Caco-2 (cell line): ENCODE measurements around the gene AIF1L. TPM values are rescaled to one million over a fixed set of nuclear protein-coding genes. Genes with fewer than 3 reads are reported as not detected.

Source experiments
- Bru-seq: library from RNA; stranded (reverse); fragments of 400-500 nt; gene quantifications from one replicate; lab custom pipeline; 2021; lab: Mats Ljungman, UMichigan
- BruChase-seq, 2 experiments: library from RNA; stranded (reverse); fragments of 400-500 nt; gene quantifications; one replicate each; lab custom pipeline; 2021; lab: Mats Ljungman, UMichigan
- BruUV-seq: library from RNA; stranded (reverse); fragments of 400-500 nt; replicated peaks from 2 replicates; lab custom pipeline; 2021; lab: Mats Ljungman, UMichigan
- CTCF ChIA-PET: fragments of 300-600 bp; sonication (Branson Sonifier 250); formaldehyde crosslinking; loops from one replicate; lab custom pipeline; 2022; ENCODE audit warnings: antibody characterized with exemption; lab: Charles Lee
- POLR2A ChIA-PET: fragments of 300-600 bp; sonication (Branson Sonifier 250); formaldehyde crosslinking; loops from one replicate; lab custom pipeline; 2022; ENCODE audit warnings: antibody characterized with exemption; lab: Charles Lee
- DNase-seq, 2 experiments: peaks; one replicate each; pipeline versions ENCODE4 v3.0.0 to v3.0.0-alpha.2; 2020 to 2022
- H3K27me3 ChIP-seq: replicated peaks from 2 replicates; pipeline ENCODE4 v1.6.0; 2011; ENCODE audit warnings: low read length; ENCODE audit not compliant: control insufficient read depth, insufficient read depth
- H3K36me3 ChIP-seq: 2 replicates; pipeline ENCODE4 v1.5.1; 2011; ENCODE audit warnings: low read length; ENCODE audit not compliant: control insufficient read depth, insufficient read depth
- H3K4me1 ChIP-seq: fragments of 250-450 bp; sonication (Bioruptor Pico); 2 replicates; pipeline ENCODE4 v1.5.1; 2020; ENCODE audit warnings: mild to moderate bottlenecking
- H3K4me3 ChIP-seq: 2 replicates; pipeline ENCODE4 v1.5.1; 2011; ENCODE audit warnings: low read depth, mild to moderate bottlenecking, control low read depth, low read length
- H3K9me3 ChIP-seq: fragments of 250-450 bp; sonication (Bioruptor Pico); 2 replicates; pipeline ENCODE4 v1.5.1; 2020; ENCODE audit warnings: mild to moderate bottlenecking, moderate library complexity
- H3K27ac Mint-ChIP-seq: one replicate; pipeline ENCODE4 v1.8.0; 2022; ENCODE audit warnings: mixed read lengths; ENCODE audit not compliant: unreplicated experiment
- H3K27me3 Mint-ChIP-seq: one replicate; pipeline ENCODE4 v1.8.0; 2022; ENCODE audit warnings: mixed read lengths; ENCODE audit not compliant: insufficient read depth, unreplicated experiment
- H3K36me3 Mint-ChIP-seq: one replicate; pipeline ENCODE4 v1.8.0; 2022; ENCODE audit warnings: mild to moderate bottlenecking, mixed read lengths; ENCODE audit not compliant: insufficient read depth, unreplicated experiment
- H3K4me1 Mint-ChIP-seq: one replicate; pipeline ENCODE4 v1.8.0; 2022; ENCODE audit warnings: low read depth, mixed read lengths; ENCODE audit not compliant: unreplicated experiment
- H3K4me3 Mint-ChIP-seq: one replicate; pipeline ENCODE4 v1.8.0; 2022; ENCODE audit warnings: mild to moderate bottlenecking, moderate library complexity, mixed read lengths; ENCODE audit not compliant: unreplicated experiment
- H3K9me3 Mint-ChIP-seq: one replicate; pipeline ENCODE4 v1.8.0; 2022; ENCODE audit warnings: mixed read lengths; ENCODE audit not compliant: unreplicated experiment
- intact Hi-C: fragments of 100-400 bp; cut with micrococcal nuclease; formaldehyde crosslinking; loops from one replicate; pipeline ENCODE4 v1.10.0; 2022; ENCODE audit not compliant: unreplicated experiment
- long read RNA-seq: library from polyadenylated mRNA; stranded (forward); transcript quantifications from one replicate; pipeline ENCODE4 v2.0.0, GENCODE V29; 2022
- total RNA-seq: library from RNA; stranded (reverse); gene quantifications from 2 replicates; pipeline ENCODE4 v1.2.3, GENCODE V29; 2022
- TF ChIP-seq, protein P1 (sequence below), 2 experiments: fragments of 200-600 bp in 1 of 2; IDR thresholded peaks; 1 replicate in 1 of 2; 2 replicates in 1 of 2; pipeline versions ENCODE4 v1.5.1 to v1.8.0; 2011 to 2022; ENCODE audit warnings: antibody characterized with exemption in 1 of 2, control low read depth in 1 of 2, inconsistent platforms in 1 of 2, low read depth in 1 of 2, low read length in 1 of 2, mild to moderate bottlenecking in 1 of 2, moderate library complexity in 1 of 2; ENCODE audit not compliant: insufficient read depth in 1 of 2, severe bottlenecking in 1 of 2, unreplicated experiment in 1 of 2

Gene AIF1L
- total RNA-seq (20.8 and 23.3 TPM in 2 replicates), Bru-seq, nascent RNA (percentile 49 among the genes with signal in this experiment), BruChase-seq, experiment 1, labeled RNA remaining after a 2-hour chase (percentile 56 among the genes with signal in this experiment), BruChase-seq, experiment 2, labeled RNA remaining after a 6-hour chase (percentile 70 among the genes with signal in this experiment)
- long read RNA-seq, transcript AIF1L-201 (6 exons, 3,364 nt): major isoform, 27 of 39 reads
- long read RNA-seq, partial matches to known transcripts: 2 of 39 reads
- long read RNA-seq, other reads (novel, unspliced or antisense): 8 of 39 reads

DNA sequence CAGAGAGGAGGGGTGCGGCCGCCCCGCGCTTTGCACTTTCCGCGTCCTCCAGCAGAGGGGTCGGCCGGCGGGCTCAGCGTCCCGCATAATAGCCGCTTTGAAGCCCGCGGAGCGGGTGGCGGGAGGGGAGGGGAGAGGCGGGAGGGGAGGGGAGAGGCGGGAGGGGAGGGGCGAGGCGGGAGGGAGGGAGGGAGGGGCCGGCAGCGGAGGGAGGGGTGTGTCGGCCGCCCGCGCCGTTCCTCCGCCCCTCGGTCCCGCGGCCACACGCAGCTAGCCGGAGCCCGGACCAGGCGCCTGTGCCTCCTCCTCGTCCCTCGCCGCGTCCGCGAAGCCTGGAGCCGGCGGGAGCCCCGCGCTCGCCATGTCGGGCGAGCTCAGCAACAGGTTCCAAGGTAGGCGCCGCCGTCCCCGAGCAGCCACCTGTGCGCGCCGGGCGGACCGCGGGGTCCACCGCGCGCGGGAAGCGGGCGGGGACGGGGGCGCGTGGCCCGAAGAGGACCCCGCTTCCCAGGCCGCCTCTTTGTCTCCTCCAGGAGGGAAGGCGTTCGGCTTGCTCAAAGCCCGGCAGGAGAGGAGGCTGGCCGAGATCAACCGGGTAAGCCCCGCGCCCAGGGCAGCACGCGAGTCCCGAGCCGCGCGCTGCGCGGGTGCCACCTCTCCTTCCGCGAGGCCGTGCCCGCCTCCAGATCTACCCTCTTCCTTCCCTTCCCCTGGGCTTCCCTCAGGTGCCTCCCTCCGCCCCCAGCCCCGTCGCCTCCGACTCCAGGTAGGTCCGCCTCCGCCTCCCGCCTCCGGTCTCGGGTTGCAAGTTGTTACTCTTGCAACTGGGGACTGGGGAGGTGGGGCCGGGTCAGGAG lies at the start of gene AIF1L:
AIF1L (plus strand) TSS at position 263 of the 857 bp plus-strand sequence; CDS start at position 362, 99 bp downstream.
- DNase-seq: peak; percentile 81 to 83
- ChIA-PET CTCF (interaction anchor here (0.6 to 1.5 kb wide), 4 partner anchors 13 to 104 kb away, joined by 4 to 9 read pairs (median 6); no protein-coding TSS in a partner anchor), POLR2A (interaction anchor here (0.6 to 2.0 kb wide), 3 partner anchors 29 to 514 kb away, joined by 4 to 8 read pairs (median 5); partner anchors contain the start of gene NUP214)
- H3K36me3 Mint-ChIP-seq: no peaks in the 10 kb centered on the region
- TF ChIP-seq, protein P1, sequence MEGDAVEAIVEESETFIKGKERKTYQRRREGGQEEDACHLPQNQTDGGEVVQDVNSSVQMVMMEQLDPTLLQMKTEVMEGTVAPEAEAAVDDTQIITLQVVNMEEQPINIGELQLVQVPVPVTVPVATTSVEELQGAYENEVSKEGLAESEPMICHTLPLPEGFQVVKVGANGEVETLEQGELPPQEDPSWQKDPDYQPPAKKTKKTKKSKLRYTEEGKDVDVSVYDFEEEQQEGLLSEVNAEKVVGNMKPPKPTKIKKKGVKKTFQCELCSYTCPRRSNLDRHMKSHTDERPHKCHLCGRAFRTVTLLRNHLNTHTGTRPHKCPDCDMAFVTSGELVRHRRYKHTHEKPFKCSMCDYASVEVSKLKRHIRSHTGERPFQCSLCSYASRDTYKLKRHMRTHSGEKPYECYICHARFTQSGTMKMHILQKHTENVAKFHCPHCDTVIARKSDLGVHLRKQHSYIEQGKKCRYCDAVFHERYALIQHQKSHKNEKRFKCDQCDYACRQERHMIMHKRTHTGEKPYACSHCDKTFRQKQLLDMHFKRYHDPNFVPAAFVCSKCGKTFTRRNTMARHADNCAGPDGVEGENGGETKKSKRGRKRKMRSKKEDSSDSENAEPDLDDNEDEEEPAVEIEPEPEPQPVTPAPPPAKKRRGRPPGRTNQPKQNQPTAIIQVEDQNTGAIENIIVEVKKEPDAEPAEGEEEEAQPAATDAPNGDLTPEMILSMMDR (IDR thresholded peaks at IDR 0.05; ENCODE audit: insufficient read depth in 1 of 2, low read depth in 1 of 2, low read length in 1 of 2, severe bottlenecking in 1 of 2, unreplicated experiment in 1 of 2): peak; percentile 17 to 41
- no peaks in the 10 kb centered on the region for H3K27me3 Mint-ChIP-seq
- peak within 1 kb of the TSS; percentile 53 for H3K27ac Mint-ChIP-seq
- Histone ChIP-seq H3K36me3 (no peaks in the 10 kb centered on the region), H3K4me3 (peak within 1 kb of the TSS; percentile 45), H3K27me3 (no peaks in the 10 kb centered on the region), H3K9me3 (no peaks in the 10 kb centered on the region), H3K4me1 (peaks cover 12% of the 10 kb centered on the region)
- H3K4me1 Mint-ChIP-seq: peaks cover 7% of the 10 kb centered on the region
- intact Hi-C loops: no loop called here
- BruUV-seq: no TSS peak
- no peaks in the 10 kb centered on the region for H3K9me3 Mint-ChIP-seq
- H3K4me3 Mint-ChIP-seq: peak within 1 kb of the TSS; percentile 84

DNA sequence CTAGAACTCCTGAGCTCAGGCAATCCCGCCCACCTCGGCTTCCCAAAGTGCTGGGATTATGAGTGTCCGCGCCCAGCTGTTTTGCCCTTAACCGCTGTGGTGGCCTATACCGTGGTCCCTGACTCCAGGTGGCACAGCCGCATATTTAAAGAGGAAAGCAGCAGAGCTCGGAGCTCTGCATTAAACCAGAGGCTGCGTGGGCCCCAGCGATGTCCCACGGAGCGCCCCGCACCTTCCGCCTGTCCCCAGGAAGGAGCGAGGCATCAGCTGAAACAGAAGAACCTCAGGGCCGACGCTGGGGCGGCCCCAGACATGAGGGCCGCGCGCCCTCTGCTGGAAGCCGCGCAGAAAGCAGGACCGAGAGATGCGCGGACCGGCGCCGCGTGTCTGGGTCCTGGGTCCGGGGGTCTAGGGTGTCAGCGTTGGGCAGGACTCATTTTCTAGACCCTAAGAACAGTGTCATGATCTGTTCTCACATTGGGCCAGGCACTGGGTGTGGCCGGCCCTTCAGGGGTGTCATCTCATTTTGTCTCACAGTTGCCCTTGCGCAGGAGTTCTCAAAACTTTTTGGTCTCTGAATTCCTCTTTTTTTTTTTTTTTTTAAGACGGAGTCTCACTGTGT lies 49.6 kb upstream of the AIF1L start:
- TF ChIP-seq, protein P1 (IDR thresholded peaks at IDR 0.05; ENCODE audit: insufficient read depth in 1 of 2, low read depth in 1 of 2, low read length in 1 of 2, severe bottlenecking in 1 of 2, unreplicated experiment in 1 of 2): peak; percentile 92 to 95
- Histone ChIP-seq H3K36me3 (no peaks in the 10 kb centered on the region), H3K4me3 (no peak overlapping the region), H3K4me1 (no peaks in the 10 kb centered on the region), H3K9me3 (no peaks in the 10 kb centered on the region), H3K27me3 (no peaks in the 10 kb centered on the region)
- no TSS peak for BruUV-seq
- H3K4me1 Mint-ChIP-seq: no peaks in the 10 kb centered on the region
- no peak overlapping the region for H3K4me3 Mint-ChIP-seq
- DNase-seq: peak; percentile 61 to 81
- intact Hi-C loops: loop anchor here (1.0 to 10.0 kb wide), 4 partner anchors 34 to 342 kb away; no protein-coding TSS in a partner anchor
- ChIA-PET CTCF (interaction anchor here (0.5 to 2.2 kb wide), 15 partner anchors 15 to 623 kb away, joined by 3 to 11 read pairs (median 3); partner anchors contain the start of gene AIF1L), POLR2A (no interaction called here)
- H3K36me3 Mint-ChIP-seq: no peaks in the 10 kb centered on the region
- H3K9me3 Mint-ChIP-seq: no peaks in the 10 kb centered on the region
- H3K27me3 Mint-ChIP-seq: no peaks in the 10 kb centered on the region
- H3K27ac Mint-ChIP-seq: no peak overlapping the region
